ENCODE data around the gene GRM4. TPM values are rescaled to one million over a fixed set of nuclear protein-coding genes. Genes with fewer than 3 reads are reported as not detected.

The GRM4 gene
- total and polyA plus RNA-seq, 2 donors from 2014 or later = not detected

DNA sequence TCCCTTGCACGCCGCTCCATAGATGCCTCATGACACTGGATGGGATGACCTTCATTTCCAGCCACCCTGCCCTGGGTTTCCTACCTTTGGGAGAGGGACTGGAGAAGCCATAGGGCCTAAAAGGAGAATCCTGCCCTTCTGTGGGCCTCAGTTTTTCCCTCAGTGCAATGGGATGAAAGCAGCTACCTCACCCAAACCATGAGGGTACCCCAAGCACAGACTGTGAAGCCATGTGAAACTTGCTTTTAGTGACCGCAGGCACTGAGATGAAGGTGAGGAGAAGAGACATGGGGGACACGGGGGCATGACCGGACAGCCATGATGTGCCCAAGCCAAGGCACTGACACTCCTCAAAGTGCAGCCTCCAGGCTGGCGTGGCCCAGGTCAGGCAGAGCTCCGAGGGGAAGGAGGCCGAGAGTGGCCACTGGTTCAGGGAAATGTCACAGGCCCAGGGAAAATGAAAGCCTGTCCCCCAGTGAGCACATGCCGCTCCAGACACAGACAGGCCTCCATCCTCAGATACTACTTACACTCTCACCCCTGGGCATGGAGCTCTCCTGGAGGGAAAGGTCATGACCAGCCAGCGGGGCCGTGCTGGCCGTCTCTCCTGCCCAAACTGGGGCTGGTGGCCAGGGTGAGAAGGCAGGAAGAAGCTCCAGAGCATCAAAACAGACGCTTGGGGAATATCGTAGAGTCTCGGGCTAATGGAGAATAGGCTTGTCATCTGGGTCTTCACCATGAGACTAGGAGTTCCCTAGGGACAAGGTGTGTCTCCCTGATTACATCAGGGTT is 116.2 kb downstream of the GRM4 start:
- Histone ChIP-seq H3K27ac (ENCODE audit: low read depth in 2 of 2, low read length in 2 of 2) (no peak overlapping the region), H3K27me3 (ENCODE audit: control insufficient read depth, insufficient read depth, low read length) (no peaks in the 10 kb centered on the region), H3K4me3 (ENCODE audit: low read length in 3 of 3) (no peak overlapping the region), H3K4me1 (ENCODE audit: control insufficient read depth in 2 of 3, insufficient read depth in 2 of 3, low read depth in 1 of 3, low read length in 3 of 3) (no peaks in the 10 kb centered on the region), H3K9me3 (ENCODE audit: control insufficient read depth in 2 of 3, insufficient read depth in 1 of 3, low read length in 3 of 3) (no peaks in the 10 kb centered on the region), H3K9ac (ENCODE audit: low read length in 3 of 3) (no peak overlapping the region), H3K36me3 (ENCODE audit: control insufficient read depth in 2 of 3, insufficient read depth in 3 of 3, low read length in 3 of 3) (no peaks in the 10 kb centered on the region)
- TF ChIP-seq, protein P1, sequence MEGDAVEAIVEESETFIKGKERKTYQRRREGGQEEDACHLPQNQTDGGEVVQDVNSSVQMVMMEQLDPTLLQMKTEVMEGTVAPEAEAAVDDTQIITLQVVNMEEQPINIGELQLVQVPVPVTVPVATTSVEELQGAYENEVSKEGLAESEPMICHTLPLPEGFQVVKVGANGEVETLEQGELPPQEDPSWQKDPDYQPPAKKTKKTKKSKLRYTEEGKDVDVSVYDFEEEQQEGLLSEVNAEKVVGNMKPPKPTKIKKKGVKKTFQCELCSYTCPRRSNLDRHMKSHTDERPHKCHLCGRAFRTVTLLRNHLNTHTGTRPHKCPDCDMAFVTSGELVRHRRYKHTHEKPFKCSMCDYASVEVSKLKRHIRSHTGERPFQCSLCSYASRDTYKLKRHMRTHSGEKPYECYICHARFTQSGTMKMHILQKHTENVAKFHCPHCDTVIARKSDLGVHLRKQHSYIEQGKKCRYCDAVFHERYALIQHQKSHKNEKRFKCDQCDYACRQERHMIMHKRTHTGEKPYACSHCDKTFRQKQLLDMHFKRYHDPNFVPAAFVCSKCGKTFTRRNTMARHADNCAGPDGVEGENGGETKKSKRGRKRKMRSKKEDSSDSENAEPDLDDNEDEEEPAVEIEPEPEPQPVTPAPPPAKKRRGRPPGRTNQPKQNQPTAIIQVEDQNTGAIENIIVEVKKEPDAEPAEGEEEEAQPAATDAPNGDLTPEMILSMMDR (IDR thresholded peaks at IDR 0.05; ENCODE audit: borderline replicate concordance, extremely low read depth, insufficient read depth) = no peak
- intact Hi-C loops (cut with DNase I) = loop anchor here (10.0 kb wide), 1 partner anchor 285 kb away; the partner anchor contains the start of gene IP6K3
- FAIRE-seq (no peak), DNase-seq (no peak)

DNA sequence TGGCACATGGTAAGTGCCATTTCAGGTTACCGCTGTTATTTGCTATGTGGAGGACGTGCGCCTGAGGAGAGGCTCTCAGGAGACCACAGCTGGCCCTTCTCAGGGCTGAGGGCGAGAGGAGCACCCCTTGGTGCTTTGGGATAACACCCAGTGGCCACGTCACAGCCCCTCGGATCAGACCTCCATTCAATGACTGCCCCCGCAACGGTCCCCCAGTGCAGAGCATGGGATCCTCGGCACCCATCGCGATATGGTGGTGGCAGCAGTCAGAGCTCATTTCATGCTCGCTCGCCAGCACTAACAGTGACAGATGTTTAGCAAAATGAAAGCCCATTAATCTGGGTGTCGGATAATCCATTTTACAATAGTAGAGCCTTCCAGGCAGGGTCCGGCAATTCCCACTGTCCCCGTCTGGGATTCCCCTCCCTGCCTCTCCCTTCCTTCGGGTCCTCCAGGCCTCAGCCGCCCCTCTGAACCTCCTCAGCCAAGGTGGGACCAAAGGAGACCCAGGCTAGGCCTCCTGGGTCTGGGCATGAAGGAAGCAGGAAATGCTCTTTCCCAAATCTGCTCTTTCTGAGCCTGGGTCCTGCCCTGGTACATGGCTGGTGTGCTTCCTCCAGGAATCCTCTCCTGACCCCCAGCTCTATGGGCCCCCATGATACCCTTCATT is 117.1 kb downstream of the GRM4 start:
- Histone ChIP-seq H3K9ac (ENCODE audit: low read length in 3 of 3) (no peak overlapping the region), H3K36me3 (ENCODE audit: control insufficient read depth in 2 of 3, insufficient read depth in 3 of 3, low read length in 3 of 3) (no peaks in the 10 kb centered on the region), H3K4me1 (ENCODE audit: control insufficient read depth in 2 of 3, insufficient read depth in 2 of 3, low read depth in 1 of 3, low read length in 3 of 3) (no peaks in the 10 kb centered on the region), H3K4me3 (ENCODE audit: low read length in 3 of 3) (no peak overlapping the region), H3K27ac (ENCODE audit: low read depth in 2 of 2, low read length in 2 of 2) (no peak overlapping the region), H3K9me3 (ENCODE audit: control insufficient read depth in 2 of 3, insufficient read depth in 1 of 3, low read length in 3 of 3) (peaks cover 0 to 2% (median 0%) of the 10 kb centered on the region in 3 donors), H3K27me3 (ENCODE audit: control insufficient read depth, insufficient read depth, low read length) (no peaks in the 10 kb centered on the region)
- intact Hi-C loops (cut with DNase I) = loop anchor here (10.0 kb wide), 1 partner anchor 284 kb away; the partner anchor contains the start of gene IP6K3
- FAIRE-seq (no peak), DNase-seq (peak in 1 of 5 donors; percentile 37)
- TF ChIP-seq, protein P1 (IDR thresholded peaks at IDR 0.05; ENCODE audit: borderline replicate concordance, extremely low read depth, insufficient read depth) = no peak

DNA sequence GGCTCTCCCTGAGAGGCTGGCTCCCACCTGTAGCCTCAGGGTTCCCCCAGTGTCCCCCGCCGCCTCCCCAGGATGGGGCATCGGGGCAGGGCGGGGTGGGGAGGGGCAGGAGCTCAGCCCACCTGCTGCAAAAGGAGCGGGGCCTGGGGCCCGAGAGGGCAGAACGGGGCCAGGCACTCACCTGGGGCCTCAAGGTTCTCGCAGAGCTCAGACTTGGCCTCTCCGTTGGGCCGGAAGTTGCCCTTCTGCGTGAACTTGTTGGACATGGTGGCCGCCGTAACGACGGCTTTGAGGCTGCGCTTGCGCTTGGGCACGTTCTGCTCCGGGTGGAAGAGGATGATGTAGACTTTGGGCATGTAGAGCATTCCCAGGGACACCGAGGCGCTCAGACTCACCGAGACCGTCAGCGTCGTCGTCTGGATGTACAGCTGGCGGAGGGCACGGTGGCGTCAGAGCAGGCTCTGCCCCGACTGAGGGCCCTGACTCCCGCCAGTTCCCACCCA is 117.9 kb downstream of the GRM4 start:
- Histone ChIP-seq H3K36me3 (ENCODE audit: control insufficient read depth in 2 of 3, insufficient read depth in 3 of 3, low read length in 3 of 3) (no peaks in the 10 kb centered on the region), H3K4me1 (ENCODE audit: control insufficient read depth in 2 of 3, insufficient read depth in 2 of 3, low read depth in 1 of 3, low read length in 3 of 3) (no peaks in the 10 kb centered on the region), H3K27me3 (ENCODE audit: control insufficient read depth, insufficient read depth, low read length) (no peaks in the 10 kb centered on the region), H3K4me3 (ENCODE audit: low read length in 3 of 3) (no peak overlapping the region), H3K9me3 (ENCODE audit: control insufficient read depth in 2 of 3, insufficient read depth in 1 of 3, low read length in 3 of 3) (peaks cover 0 to 2% (median 0%) of the 10 kb centered on the region in 3 donors), H3K27ac (ENCODE audit: low read depth in 2 of 2, low read length in 2 of 2) (no peak overlapping the region), H3K9ac (ENCODE audit: low read length in 3 of 3) (no peak overlapping the region)
- intact Hi-C loops (cut with DNase I) = loop anchor here (10.0 kb wide), 1 partner anchor 283 kb away; the partner anchor contains the start of gene IP6K3
- TF ChIP-seq, protein P1 (IDR thresholded peaks at IDR 0.05; ENCODE audit: borderline replicate concordance, extremely low read depth, insufficient read depth) = no peak
- FAIRE-seq (no peak), DNase-seq (peak in 1 of 5 donors; percentile 60)
